HepG2 (cell line): ENCODE data around the gene GRAMD4. TPM values are rescaled to one million over a fixed set of nuclear protein-coding genes. Genes with fewer than 3 reads are reported as not detected.

ENCODE experiments used
- ATAC-seq: fragments of 200-7000 bp; cut with Tn5 transposase; 3 replicates; pipeline ENCODE4 v1.9.1; 2020; ENCODE audit warnings: mild to moderate bottlenecking, moderate library complexity
- BruUV-seq: library from RNA; stranded (reverse); fragments of 400-500 nt; replicated peaks from 2 replicates; lab custom pipeline; 2021; lab: Mats Ljungman, UMichigan
- CTCF ChIA-PET: fragments of 300-600 bp; formaldehyde crosslinking; extraction: SDS; loops from one replicate; lab custom pipeline; 2021; ENCODE audit warnings: low total read pairs, inconsistent platforms, low intra/inter-chr PET ratio; lab: Yijun Ruan, JAX
- POLR2A ChIA-PET: fragments of 350-600 bp; sonication (Branson Sonifier 250); formaldehyde crosslinking; loops from one replicate; lab custom pipeline; 2020; ENCODE audit warnings: antibody characterized with exemption, inconsistent platforms; lab: Yijun Ruan, JAX
- DNase-seq: peaks from one replicate; pipeline ENCODE4 v3.0.0-alpha.2; 2015; ENCODE audit warnings: low spot score
- FAIRE-seq: peaks from 3 replicates; lab custom pipeline; 2011; peaks lifted over from hg19 to GRCh38; lab: Jason Lieb, UNC
- H2AFZ ChIP-seq: one replicate; pipeline ENCODE4 v1.6.1; 2011; ENCODE audit warnings: low read length, inconsistent platforms
- H3K27ac ChIP-seq: fragments of 300-600 bp; 3 replicates; pipeline ENCODE4 v1.8.0; 2011; ENCODE audit warnings: mixed run types, mild to moderate bottlenecking, mixed read lengths, low read length, inconsistent platforms; ENCODE audit not compliant: insufficient read depth; ENCODE audit errors: extremely low read length
- H3K27me3 ChIP-seq, 2 experiments: fragments of 200-600 bp in 1 of 2; 2 replicates in 1 of 2; 3 replicates in 1 of 2; pipeline versions ENCODE4 v1.6.0 to v1.8.0; 2011; ENCODE audit warnings: low read length in 2 of 2, mild to moderate bottlenecking in 2 of 2, moderate library complexity in 2 of 2, inconsistent platforms in 1 of 2; ENCODE audit not compliant: insufficient read depth in 2 of 2, control insufficient read depth in 1 of 2
- H3K36me3 ChIP-seq, 2 experiments: fragments of 200-600 bp in 1 of 2; replicated peaks in 1 of 2; 2 replicates in 1 of 2; 3 replicates in 1 of 2; pipeline versions ENCODE4 v1.5.1 to v1.8.0; 2011; ENCODE audit warnings: low read length in 2 of 2, inconsistent platforms in 1 of 2; ENCODE audit not compliant: insufficient read depth in 2 of 2, control insufficient read depth in 1 of 2
- H3K4me1 ChIP-seq: 2 replicates; pipeline ENCODE4 v1.5.1; 2012; ENCODE audit warnings: low read length, inconsistent platforms; ENCODE audit not compliant: insufficient read depth
- H3K4me2 ChIP-seq: 2 replicates; pipeline ENCODE4 v1.6.0; 2011; ENCODE audit warnings: low read depth, low read length, inconsistent platforms
- H3K4me3 ChIP-seq, 3 experiments: fragments of 200-600 bp in 1 of 3; sonication (generic), shearing (Covaris generic) in 1 of 3; replicated peaks in 1 of 3; 2 replicates each; pipeline ENCODE4 v1.5.1; 2011 to 2016; ENCODE audit warnings: low read length in 3 of 3, inconsistent platforms in 2 of 3, low read depth in 2 of 3, mild to moderate bottlenecking in 2 of 3, control low read depth in 1 of 3, mixed read lengths in 1 of 3; ENCODE audit not compliant: insufficient read depth in 1 of 3
- H3K79me2 ChIP-seq: one replicate; pipeline ENCODE4 v1.6.1; 2011; ENCODE audit warnings: low read length, inconsistent platforms; ENCODE audit not compliant: insufficient read depth
- H3K9ac ChIP-seq: 2 replicates; pipeline ENCODE4 v1.6.0; 2011; ENCODE audit warnings: mild to moderate bottlenecking, low read depth, low read length, inconsistent platforms; ENCODE audit not compliant: insufficient read depth
- H3K9me3 ChIP-seq: 2 replicates; pipeline ENCODE4 v1.5.1; 2012; ENCODE audit warnings: mild to moderate bottlenecking, low read length
- H4K20me1 ChIP-seq: 2 replicates; pipeline ENCODE4 v1.6.0; 2011; ENCODE audit warnings: inconsistent platforms, mild to moderate bottlenecking, low read length, moderate library complexity; ENCODE audit not compliant: insufficient read depth
- ARID5B ChIP-seq: IDR thresholded peaks from 2 replicates; pipeline ENCODE4 v1.4.0; 2020; ENCODE audit warnings: mild to moderate bottlenecking, missing genetic modification reagents
- BCL6 ChIP-seq: IDR thresholded peaks from 2 replicates; pipeline ENCODE4 v1.6.1; 2016; ENCODE audit warnings: missing genetic modification reagents, missing compliant biosample characterization
- CHD4 ChIP-seq: fragments of 200-600 bp; sonication (generic); IDR thresholded peaks from 2 replicates; pipeline ENCODE4 v1.7.0; 2017; ENCODE audit warnings: mild to moderate bottlenecking, low read length, borderline replicate concordance
- KDM6A ChIP-seq: IDR thresholded peaks from 2 replicates; pipeline ENCODE4 v1.6.1; 2016; ENCODE audit warnings: low read depth
- POLR2G ChIP-seq: fragments of 200-400 bp; formaldehyde crosslinking; IDR thresholded peaks from 2 replicates; pipeline ENCODE4 v1.6.1; 2018; ENCODE audit warnings: mild to moderate bottlenecking, low read depth, low read length, moderate library complexity
- PPARG ChIP-seq: conservative IDR thresholded peaks from 2 replicates; pipeline ENCODE4 v1.6.1; 2016; ENCODE audit warnings: missing biosample characterization, missing genetic modification reagents
- ZNF589 ChIP-seq: sonication (generic); formaldehyde crosslinking; conservative IDR thresholded peaks from 2 replicates; pipeline ENCODE4 v1.8.0; 2022; ENCODE audit warnings: mild to moderate bottlenecking, moderate library complexity, missing genetic modification reagents
- ZNF670 ChIP-seq: sonication (generic); formaldehyde crosslinking; IDR thresholded peaks from 2 replicates; pipeline ENCODE4 v1.8.0; 2022; ENCODE audit warnings: mild to moderate bottlenecking, missing genetic modification reagents, borderline replicate concordance
- ZNF775 ChIP-seq: sonication (generic); formaldehyde crosslinking; IDR thresholded peaks from 2 replicates; pipeline ENCODE4 v1.4.0; 2020; ENCODE audit warnings: missing genetic modification reagents, mild to moderate bottlenecking, moderate library complexity, borderline replicate concordance
- ZNF777 ChIP-seq: sonication (generic); formaldehyde crosslinking; IDR thresholded peaks from 2 replicates; pipeline ENCODE4 v1.4.0; 2020; ENCODE audit warnings: missing genetic modification reagents
- ZNF883 ChIP-seq: sonication (generic); formaldehyde crosslinking; IDR thresholded peaks from 2 replicates; pipeline ENCODE4 v1.5.1; 2020; ENCODE audit warnings: mild to moderate bottlenecking, missing genetic modification reagents; ENCODE audit errors: not compliant biosample characterization
- WGBS: methylation state at CpG from one replicate; pipeline ENCODE4 v1.1.6; 2017; ENCODE audit warnings: low lambda C conversion rate; 5-methylcytosine and 5-hydroxymethylcytosine counted together
- in situ Hi-C: cut with HindIII; loops from 2 replicates; pipeline ENCODE4 v1.10.0; 2017; ENCODE audit warnings: low pct_unique_long_range_greater_than_20kb; ENCODE audit not compliant: extremely low pct_ligation_motif_present
- intact Hi-C: fragments of 100-400 bp; cut with micrococcal nuclease; formaldehyde crosslinking; loops from one replicate; pipeline ENCODE4 v1.10.0; 2022; ENCODE audit not compliant: unreplicated experiment
- polyA plus RNA-seq, 8 experiments: library from polyadenylated mRNA; depleted of rRNA in 3 of 8; stranded (reverse) in 7 of 8; unstranded in 1 of 8; fragments of >200 nt; fragmentation: Illumina TruSeq in 4 of 8; extraction: Trizol in 4 of 8; gene quantifications; 2 replicates each; pipeline versions ENCODE4 v1.2.1 to v1.2.3, GENCODE V29; 2011 to 2016; ENCODE audit warnings: low read depth in 4 of 8, missing spikeins in 1 of 8, mixed read lengths in 1 of 8; ENCODE audit not compliant: insufficient read depth in 1 of 8
- total RNA-seq, 5 experiments: library from RNA; depleted of rRNA; stranded (reverse); fragments of >200 nt; fragmentation: Illumina TruSeq; extraction: Trizol; gene quantifications; 2 replicates each; pipeline ENCODE4 v1.2.3, GENCODE V29; 2016; ENCODE audit warnings: low read depth in 1 of 5
- TF ChIP-seq, protein P1 (sequence below): IDR thresholded peaks from 2 replicates; pipeline ENCODE4 v1.6.1; 2016; ENCODE audit warnings: missing genetic modification reagents, missing compliant biosample characterization
- TF ChIP-seq, protein P2 (sequence below): sonication (generic); formaldehyde crosslinking; IDR thresholded peaks from 2 replicates; pipeline ENCODE4 v1.4.0; 2020; ENCODE audit warnings: low read depth, missing genetic modification reagents

GRAMD4 gene
- total and polyA plus RNA-seq, 2 of the 13 experiments (the other 11 are each of a cell fraction or from before 2014, with no cell fraction given): 15.2 to 15.7 TPM

GRCh38 chr22:46574993-46575910 lies 44.9 kb upstream of the GRAMD4 start:
- no peaks in the 10 kb centered on the region for H3K36me3 ChIP-seq
- WGBS: 4% methylated on average over 9 of the region's 19 CpGs
- H3K79me2 ChIP-seq: peaks cover 14% of the 10 kb centered on the region
- peak overlapping the region; percentile 76 for H3K27ac ChIP-seq
- H3K4me1 ChIP-seq: peaks cover 60% of the 10 kb centered on the region
- DNase-seq: peak; percentile 84
- peak; percentile 64 for ATAC-seq
- H3K4me3 ChIP-seq: peak overlapping the region; percentile 36 to 69 (median 47)
- peaks cover 8% of the 10 kb centered on the region; the same call in 1 of the 2 replicates for H3K9me3 ChIP-seq
- ChIA-PET CTCF (no interaction called here), POLR2A (interaction anchor here (0.7 to 1.7 kb wide), 7 partner anchors 11 to 307 kb away, joined by 3 to 21 read pairs (median 5); partner anchors contain the start of genes TBC1D22A and TTC38)
- peak; percentile 74 for FAIRE-seq
- no peaks in the 10 kb centered on the region; the same call in none of the 2 replicates for H4K20me1 ChIP-seq
- in situ Hi-C loops: loop anchor here (25.0 kb wide), 1 partner anchor 87 kb away; no protein-coding TSS in a partner anchor
- H3K9ac ChIP-seq: peak overlapping the region; percentile 62
- H3K4me2 ChIP-seq: peak overlapping the region; percentile 88
- intact Hi-C loops: loop anchor here (5.0 to 10.0 kb wide), 2 partner anchors 77 to 160 kb away; partner anchors contain the start of gene CERK
- peaks cover 0 to 11% of the 10 kb centered on the region in 2 experiments; a peak in 2 of 5 replicates for H3K27me3 ChIP-seq
- H2AFZ ChIP-seq: no peak overlapping the region
- BruUV-seq: no TSS peak
- no peak for TF ChIP-seq ZNF589 (CRISPR knock-in tag)
- TF ChIP-seq, protein P1, sequence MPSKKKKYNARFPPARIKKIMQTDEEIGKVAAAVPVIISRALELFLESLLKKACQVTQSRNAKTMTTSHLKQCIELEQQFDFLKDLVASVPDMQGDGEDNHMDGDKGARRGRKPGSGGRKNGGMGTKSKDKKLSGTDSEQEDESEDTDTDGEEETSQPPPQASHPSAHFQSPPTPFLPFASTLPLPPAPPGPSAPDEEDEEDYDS (CRISPR knock-in tag): peak; percentile 76
- TF ChIP-seq ZNF775 (CRISPR knock-in tag): peak; percentile 97
- TF ChIP-seq, protein P2, sequence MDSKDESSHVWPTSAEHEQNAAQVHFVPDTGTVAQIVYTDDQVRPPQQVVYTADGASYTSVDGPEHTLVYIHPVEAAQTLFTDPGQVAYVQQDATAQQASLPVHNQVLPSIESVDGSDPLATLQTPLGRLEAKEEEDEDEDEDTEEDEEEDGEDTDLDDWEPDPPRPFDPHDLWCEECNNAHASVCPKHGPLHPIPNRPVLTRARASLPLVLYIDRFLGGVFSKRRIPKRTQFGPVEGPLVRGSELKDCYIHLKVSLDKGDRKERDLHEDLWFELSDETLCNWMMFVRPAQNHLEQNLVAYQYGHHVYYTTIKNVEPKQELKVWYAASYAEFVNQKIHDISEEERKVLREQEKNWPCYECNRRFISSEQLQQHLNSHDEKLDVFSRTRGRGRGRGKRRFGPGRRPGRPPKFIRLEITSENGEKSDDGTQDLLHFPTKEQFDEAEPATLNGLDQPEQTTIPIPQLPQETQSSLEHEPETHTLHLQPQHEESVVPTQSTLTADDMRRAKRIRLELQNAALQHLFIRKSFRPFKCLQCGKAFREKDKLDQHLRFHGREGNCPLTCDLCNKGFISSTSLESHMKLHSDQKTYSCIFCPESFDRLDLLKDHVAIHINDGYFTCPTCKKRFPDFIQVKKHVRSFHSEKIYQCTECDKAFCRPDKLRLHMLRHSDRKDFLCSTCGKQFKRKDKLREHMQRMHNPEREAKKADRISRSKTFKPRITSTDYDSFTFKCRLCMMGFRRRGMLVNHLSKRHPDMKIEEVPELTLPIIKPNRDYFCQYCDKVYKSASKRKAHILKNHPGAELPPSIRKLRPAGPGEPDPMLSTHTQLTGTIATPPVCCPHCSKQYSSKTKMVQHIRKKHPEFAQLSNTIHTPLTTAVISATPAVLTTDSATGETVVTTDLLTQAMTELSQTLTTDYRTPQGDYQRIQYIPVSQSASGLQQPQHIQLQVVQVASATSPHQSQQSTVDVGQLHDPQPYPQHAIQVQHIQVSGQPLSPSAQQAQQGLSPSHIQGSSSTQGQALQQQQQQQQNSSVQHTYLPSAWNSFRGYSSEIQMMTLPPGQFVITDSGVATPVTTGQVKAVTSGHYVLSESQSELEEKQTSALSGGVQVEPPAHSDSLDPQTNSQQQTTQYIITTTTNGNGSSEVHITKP (CRISPR knock-in tag): peak; percentile 37; the same call in 1 of the 2 replicates
- TF ChIP-seq ARID5B (CRISPR knock-in tag): peak; percentile 63
- TF ChIP-seq CHD4: 0 out of 2 replicates have a peak, but pooled peaks have one; percentile 50
- peak; percentile 25; the same call in 1 of the 2 replicates for TF ChIP-seq ZNF670 (CRISPR knock-in tag)
- 0 out of 2 replicates have a peak, but pooled peaks have one; percentile 11 for TF ChIP-seq PPARG (CRISPR knock-in tag)
- TF ChIP-seq BCL6: no peak
- peak; percentile 56; the same call in 1 of the 2 replicates for TF ChIP-seq KDM6A (CRISPR knock-in tag)
- TF ChIP-seq POLR2G: peak; percentile 55; the same call in 1 of the 2 replicates
- TF ChIP-seq ZNF777 (CRISPR knock-in tag): no peak
- no peak for TF ChIP-seq ZNF883 (CRISPR knock-in tag)
